ENCODE data around the gene CYBC1.

CYBC1 gene

DNA sequence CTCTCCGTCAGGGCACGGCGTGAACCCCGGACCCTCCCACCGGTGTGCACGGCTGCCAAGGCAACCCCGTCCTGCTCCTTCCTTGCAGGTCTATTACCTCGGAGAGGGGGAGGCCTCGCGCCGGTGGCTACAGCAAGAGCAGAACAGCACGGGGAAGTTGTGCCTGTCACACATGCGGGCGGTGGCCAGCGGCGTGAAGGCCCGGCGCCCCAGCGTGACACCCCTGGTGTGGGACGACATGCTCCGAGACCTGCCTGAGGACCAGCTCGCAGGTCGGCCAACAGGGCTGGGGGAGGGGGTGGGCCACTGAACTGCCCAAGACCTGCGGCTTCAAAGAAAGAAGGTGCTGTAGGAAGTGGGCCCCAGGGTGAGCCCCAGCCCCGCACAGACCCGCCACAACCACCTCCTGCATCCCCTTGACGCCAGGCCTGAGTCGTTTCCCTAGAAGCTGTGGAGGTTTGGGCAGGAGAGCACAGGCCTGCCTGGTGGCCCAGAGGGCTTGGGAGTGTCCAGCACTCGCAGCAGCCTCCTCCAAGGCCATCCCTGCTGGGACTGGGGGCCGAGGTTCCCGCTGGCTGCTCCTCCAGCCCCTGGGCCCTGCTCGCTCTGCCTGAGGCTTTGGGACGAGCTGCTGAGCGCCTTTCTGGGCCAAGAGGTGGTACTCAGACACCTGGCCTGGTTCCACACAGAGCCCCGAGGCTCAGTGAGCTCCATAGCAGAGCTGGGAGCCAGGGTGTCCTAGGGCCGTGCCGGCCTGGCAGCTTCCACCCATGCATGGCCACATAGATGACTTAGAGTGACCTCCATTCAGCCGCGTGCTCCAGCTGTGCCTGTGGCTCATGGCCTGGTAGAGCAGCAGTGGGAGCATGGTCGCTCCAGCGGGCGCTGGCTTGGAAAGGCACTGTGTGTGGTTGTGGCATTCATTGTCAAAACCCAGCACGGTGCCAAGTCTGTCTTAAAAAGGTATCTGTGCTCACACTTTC is 14.7 kb downstream of the CYBC1 start:
- TF ChIP-seq, protein P1, sequence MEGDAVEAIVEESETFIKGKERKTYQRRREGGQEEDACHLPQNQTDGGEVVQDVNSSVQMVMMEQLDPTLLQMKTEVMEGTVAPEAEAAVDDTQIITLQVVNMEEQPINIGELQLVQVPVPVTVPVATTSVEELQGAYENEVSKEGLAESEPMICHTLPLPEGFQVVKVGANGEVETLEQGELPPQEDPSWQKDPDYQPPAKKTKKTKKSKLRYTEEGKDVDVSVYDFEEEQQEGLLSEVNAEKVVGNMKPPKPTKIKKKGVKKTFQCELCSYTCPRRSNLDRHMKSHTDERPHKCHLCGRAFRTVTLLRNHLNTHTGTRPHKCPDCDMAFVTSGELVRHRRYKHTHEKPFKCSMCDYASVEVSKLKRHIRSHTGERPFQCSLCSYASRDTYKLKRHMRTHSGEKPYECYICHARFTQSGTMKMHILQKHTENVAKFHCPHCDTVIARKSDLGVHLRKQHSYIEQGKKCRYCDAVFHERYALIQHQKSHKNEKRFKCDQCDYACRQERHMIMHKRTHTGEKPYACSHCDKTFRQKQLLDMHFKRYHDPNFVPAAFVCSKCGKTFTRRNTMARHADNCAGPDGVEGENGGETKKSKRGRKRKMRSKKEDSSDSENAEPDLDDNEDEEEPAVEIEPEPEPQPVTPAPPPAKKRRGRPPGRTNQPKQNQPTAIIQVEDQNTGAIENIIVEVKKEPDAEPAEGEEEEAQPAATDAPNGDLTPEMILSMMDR (IDR thresholded peaks at IDR 0.05; ENCODE audit: borderline replicate concordance, control extremely low read depth, extremely low read depth, insufficient read depth, missing control alignments), result no peak
- in situ Hi-C loops (cut with MboI; ENCODE audit: low sequenced_read_pairs, unreplicated experiment), result no loop called here
- no peak for DNase-seq (ENCODE audit: low spot score)

DNA sequence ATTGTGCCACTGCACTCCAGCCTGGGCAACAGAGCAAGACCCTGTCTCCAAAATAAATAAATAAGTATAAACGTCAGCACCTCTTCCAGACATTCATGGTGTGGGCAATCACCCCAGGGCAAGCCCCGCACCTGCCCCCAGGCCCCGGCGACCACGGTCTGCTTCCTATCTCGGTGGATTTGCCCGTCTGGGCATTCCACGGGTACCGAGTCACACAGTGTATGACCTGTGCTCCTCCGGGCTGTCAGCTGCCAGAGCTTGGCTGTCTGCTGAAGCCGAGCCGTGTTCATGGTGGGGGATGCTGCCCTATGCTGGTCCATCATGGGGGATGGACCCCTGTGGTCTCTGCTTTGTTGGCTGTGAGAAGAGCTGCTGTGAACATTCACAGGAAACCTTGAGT is 15.4 kb downstream of the CYBC1 start:
- TF ChIP-seq, protein P1 (IDR thresholded peaks at IDR 0.05; ENCODE audit: borderline replicate concordance, control extremely low read depth, extremely low read depth, insufficient read depth, missing control alignments), result no peak
- DNase-seq (ENCODE audit: low spot score), result no peak
- in situ Hi-C loops (cut with MboI; ENCODE audit: low sequenced_read_pairs, unreplicated experiment), result no loop called here

DNA sequence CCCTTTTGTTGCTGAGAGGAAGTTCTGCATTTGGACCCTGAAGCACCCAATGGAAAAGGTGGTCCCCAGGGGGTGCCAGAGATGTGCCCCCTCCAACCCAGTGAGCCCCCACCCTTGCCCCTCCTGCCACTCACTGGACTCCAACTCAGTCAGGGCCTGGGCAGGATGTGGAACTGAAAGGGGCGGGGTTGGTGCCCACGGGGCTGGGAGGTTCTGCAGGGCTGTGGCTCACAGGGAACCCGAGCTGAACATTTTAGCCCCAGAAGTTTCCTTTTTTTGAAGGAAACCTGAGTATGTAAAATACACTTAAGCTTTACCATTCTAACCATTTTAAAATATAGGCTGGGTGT is 16.4 kb downstream of the CYBC1 start:
- TF ChIP-seq, protein P1 (IDR thresholded peaks at IDR 0.05; ENCODE audit: borderline replicate concordance, control extremely low read depth, extremely low read depth, insufficient read depth, missing control alignments), result no peak
- DNase-seq (ENCODE audit: low spot score), result no peak
- in situ Hi-C loops (cut with MboI; ENCODE audit: low sequenced_read_pairs, unreplicated experiment), result no loop called here

DNA sequence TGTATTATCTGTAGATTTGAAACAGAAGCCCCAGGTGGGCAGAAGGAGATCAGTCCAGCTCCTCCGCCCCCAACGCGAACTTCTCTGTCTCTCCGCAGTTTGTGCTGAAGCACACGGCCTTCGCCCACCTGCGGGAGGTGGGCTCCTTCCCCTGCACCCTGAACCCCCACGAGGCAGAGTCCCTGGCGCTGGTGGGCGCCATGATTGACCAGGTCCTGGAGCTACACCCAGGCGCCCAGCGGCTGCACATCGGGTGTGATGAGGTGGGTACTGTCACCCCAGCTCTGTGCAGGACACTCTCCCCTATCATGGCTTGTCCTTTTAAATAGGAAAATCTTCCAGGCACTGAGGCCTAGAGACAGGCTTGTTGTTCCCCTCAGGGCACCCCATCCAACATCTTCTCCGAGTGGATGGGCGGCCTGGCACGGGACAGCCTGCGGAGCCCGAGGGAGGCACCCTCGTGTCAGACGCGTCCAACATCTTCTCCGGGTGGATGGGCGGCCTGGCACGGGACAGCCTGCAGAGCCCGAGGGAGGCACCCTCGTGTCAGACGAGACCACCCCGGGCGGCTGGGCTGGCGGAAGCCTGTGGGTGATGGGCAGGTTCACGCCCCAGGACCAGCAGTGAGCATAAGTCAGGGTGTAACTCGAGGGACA is 16.9 kb downstream of the CYBC1 start:
- in situ Hi-C loops (cut with MboI; ENCODE audit: low sequenced_read_pairs, unreplicated experiment), result no loop called here
- DNase-seq (ENCODE audit: low spot score), result no peak

DNA sequence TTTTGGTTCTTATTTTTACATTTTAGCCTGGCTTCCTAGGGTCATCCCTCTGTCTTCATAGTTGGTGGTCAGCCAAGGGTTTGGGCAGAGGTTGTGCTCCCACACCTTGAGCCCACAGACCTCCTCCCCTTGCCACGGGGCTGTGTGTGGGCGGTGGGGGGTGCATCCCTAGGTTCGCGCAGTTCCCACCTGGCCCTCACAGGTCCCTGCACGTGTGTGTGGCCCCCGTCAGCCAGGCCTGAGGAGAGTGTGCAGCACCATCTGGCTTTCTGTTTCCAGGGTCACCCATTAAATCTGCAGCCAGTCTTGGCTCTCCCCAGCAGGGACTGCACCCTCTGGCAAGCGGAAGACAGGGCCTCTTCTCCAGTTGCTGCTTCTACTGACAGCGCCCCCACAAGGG is 18.5 kb downstream of the CYBC1 start:
- TF ChIP-seq, protein P1 (IDR thresholded peaks at IDR 0.05; ENCODE audit: borderline replicate concordance, control extremely low read depth, extremely low read depth, insufficient read depth, missing control alignments), result no peak
- in situ Hi-C loops (cut with MboI; ENCODE audit: low sequenced_read_pairs, unreplicated experiment), result no loop called here
- no peak for DNase-seq (ENCODE audit: low spot score)

More for the DNA sequence above, 16.9 kb downstream of the CYBC1 start:
- TF ChIP-seq, protein P1 (IDR thresholded peaks at IDR 0.05; ENCODE audit: borderline replicate concordance, control extremely low read depth, extremely low read depth, insufficient read depth, missing control alignments), result no peak

DNA sequence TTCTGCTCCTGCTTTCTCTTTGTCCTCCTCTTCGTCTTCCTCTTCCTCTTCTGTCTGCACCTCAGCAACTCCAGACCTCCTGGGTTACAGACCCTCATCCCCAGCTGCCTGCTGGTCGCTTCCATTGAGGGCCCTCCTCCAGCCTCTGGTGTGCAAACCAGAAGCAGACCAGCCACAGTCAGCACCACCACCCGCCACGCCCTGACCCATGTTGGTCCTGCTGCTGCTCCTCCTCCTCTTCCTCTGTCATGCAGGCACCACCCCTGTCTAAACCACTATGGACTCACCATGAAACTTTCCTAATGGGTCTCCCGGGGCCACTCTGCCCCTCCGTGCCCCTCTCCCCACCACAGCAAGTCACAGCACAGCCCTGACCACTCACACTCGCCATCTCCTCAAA is 20.7 kb downstream of the CYBC1 start:
- in situ Hi-C loops (cut with MboI; ENCODE audit: low sequenced_read_pairs, unreplicated experiment), result no loop called here
- DNase-seq (ENCODE audit: low spot score), result no peak
- TF ChIP-seq, protein P1 (IDR thresholded peaks at IDR 0.05; ENCODE audit: borderline replicate concordance, control extremely low read depth, extremely low read depth, insufficient read depth, missing control alignments), result no peak

Measured in GM13976 (cell line).